HG02623 (cell line): ENCODE measurements around the gene MSX1.
"Not testable (repeated sequence)": the region's sequence is repeated elsewhere in the genome, so short reads cannot be mapped to it uniquely, and the experiment has no call there.

Experiments used
- ATAC-seq: cut with Tn5 transposase; IDR thresholded peaks from one replicate; pipeline ENCODE4 v1.9.1; 2021; ENCODE audit warnings: moderate library complexity; ENCODE audit not compliant: unreplicated experiment

Gene MSX1

GRCh38 chr4:4859325-4859798 lies at the start of gene MSX1:
Gene MSX1 (plus strand): TSS chr4:4859665. CDS start chr4:4859900, 235 bp downstream.
- ATAC-seq, result peak; percentile 78

DNA sequence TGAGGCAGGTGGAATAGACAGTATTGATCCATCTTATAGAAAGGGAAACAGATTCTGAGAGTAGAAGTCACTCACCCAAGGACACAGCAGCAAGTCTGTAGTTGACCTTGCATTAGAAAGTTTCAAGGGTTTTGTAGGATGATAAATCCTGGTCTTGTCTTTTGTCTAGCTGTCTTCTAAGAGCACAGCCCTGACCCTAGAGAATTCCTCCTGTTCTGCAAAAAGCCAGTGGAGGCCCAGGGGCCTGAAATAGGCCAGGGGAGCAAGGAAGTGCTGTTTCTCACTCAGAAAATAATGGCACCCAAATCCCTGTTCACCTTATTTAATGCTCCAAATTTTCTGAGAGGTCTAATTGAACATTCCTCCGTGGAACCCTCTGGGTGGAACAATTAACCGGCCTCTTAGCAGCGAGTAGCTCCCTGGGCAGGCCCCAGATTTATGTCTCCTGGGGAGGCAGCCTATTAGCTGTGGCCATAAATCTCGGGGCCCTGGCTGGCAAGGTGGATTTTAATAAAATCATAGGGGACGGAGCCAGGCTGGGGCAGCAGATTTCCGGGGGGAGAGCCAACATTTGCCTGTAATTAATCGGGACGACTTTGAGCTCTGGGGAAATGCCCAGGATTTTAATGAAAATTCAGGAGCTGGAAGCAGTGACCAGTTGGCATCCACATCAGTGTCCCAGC lies 49.2 kb upstream of the MSX1 start:
- no peak for ATAC-seq

- ATAC-seq, result no peak
Measured at GRCh38 chr4:4810778-4811177, 48.7 kb upstream of the MSX1 start.

DNA sequence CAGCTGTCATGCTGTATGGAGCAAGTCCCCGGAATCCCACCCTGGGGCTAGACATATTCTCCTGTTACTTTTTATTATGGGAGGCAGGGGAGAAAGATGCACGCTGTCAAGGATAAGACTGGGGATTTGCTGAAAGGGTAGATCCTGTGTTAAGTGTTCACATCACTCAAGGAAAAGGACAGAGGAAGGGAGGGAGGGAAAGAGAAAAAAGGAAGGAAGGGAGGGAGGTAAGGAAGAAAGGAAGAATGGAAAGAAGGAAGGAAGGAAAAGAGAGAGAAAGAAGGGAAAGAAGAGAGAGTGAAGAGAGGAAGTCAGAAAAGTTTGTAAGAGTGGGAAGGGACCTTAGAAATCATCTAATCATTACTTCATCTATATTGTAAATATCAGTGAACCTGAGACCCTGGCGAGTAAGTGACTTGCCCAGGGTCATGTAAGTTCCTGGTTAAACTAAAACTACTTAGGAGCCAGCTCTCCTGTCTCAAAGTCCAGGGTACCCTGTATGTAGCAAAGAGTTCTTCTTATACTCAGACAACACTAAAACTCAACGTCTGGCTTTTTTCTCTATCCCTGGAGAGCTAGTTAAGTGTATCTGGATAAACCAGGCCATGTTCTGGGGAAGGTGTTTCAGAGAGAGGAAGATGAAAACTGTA lies 47.2 kb upstream of the MSX1 start:
- ATAC-seq, result no peak

DNA sequence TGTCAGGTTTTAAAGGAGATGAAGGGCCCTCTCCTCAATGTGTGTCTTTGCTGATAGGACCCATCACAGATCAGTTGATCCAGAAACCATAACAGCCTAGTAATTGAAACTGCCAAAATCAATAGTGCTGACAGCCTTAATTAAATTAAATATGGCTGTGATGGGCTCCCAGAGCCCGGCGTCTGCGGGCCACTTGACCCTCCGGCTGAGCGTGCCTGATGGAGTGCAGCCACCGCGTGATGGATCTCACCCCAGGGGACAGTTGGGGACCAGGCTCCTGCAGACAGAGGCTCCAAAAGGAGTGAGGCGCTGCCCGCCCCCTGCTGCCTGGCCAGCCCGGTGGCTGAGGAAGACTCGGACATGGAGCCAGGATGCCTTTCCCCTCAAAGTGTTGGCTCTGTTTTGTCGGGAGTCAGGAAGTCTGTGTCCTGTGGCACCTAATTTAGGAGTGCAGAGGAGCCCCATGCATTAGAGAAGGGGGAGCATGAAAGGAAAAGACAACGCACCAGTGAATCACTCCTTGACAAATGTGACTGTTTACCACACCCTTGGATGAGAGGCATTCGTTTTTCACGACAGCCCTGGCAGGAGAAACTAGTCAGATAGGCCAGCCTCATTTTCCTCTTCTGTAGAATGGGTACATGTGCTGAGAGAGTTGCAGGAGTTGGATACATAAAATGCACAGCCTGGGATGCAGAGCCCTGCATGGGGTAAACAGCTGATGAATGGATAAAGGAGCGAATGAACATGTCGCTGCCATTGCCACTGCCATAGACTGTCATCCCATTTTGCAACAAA lies 40.9 kb upstream of the MSX1 start:
- ATAC-seq, result no peak

- ATAC-seq, result no peak
Measured at GRCh38 chr4:4819213-4819606, 40.3 kb upstream of the MSX1 start.

DNA sequence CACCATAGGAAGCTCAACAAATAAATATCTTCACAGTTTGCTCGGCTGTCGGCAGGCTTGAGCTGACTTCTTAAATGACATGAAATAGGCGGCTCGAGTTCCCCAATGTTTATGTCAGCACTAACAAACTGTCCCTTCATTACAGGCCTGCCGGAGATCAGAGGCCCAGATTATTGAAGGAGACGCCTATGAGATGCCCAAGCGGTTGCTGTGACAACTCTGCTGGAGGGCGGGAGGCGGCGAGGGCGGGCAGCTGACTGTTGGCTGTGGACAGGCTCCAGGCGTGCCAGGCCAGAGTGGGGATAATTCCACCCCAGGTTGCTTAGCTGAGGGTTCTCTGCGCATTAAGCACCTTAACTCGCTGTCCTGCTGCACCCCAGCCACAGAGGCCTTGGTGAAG lies 39.2 kb upstream of the MSX1 start:
- ATAC-seq, result no peak

DNA sequence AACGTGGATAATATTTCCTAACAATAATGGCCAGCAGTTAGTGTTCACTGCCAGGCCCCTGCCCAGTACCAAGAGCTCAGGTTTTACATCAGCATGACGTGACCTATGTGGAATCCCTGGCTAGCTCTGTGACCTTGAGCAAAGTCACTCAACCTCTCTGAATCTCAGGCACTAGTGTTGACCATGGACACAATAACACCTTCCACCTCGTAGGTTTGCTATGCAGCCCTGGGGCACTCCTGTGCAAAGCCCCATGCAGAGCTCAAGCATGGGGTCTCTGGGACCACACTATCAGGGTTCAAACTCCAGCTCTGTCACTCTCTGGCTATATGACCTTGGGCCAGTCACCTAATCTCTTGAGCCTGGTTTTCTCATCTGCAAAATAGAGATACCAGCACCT lies 38.7 kb upstream of the MSX1 start:
- ATAC-seq, result no peak

DNA sequence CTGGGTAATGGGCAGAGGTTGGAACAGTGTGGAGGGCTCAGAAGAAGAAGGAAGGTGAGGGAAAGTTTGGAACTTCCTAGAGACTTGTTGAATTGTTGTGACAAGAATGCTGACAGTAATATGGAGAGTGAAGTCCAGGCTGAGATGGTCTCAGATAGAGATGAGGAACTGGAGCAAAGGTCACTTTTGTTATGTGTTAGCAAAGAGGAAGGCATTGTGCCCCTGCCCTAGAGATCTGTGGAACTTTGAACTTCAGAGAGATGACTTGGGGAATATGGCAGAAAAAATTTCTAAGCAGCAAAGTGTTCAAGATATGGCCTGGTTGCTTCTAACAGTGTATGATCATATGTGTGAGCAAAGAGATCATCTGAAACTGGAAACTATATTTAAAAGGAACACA lies 37.9 kb upstream of the MSX1 start:
- ATAC-seq, result no peak

DNA sequence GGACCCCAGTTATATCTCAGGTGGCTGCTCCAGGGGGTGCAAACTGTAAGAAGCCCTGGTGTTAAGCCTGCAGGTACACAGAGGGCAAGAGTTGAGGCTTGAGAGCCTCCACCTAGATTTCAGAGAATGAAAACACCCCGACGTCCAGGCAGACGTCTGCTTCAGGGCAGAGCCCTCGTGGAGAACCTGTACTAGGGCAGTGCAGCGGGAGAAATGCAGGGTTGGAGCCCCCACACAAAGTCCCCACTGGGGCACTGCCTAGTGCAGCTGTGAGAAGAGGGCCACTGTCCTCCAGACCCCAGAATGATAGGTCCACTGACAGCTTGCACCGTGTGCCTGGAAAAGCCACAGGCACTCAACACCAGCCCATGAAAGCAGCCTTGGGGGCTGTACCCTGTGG lies 37.2 kb upstream of the MSX1 start:
- ATAC-seq, result not testable (repeated sequence)

GRCh38 chr4:4823621-4824162 lies 35.8 kb upstream of the MSX1 start:
- no peak for ATAC-seq

- ATAC-seq, result no peak
Measured at GRCh38 chr4:4824232-4824631, 35.2 kb upstream of the MSX1 start.

DNA sequence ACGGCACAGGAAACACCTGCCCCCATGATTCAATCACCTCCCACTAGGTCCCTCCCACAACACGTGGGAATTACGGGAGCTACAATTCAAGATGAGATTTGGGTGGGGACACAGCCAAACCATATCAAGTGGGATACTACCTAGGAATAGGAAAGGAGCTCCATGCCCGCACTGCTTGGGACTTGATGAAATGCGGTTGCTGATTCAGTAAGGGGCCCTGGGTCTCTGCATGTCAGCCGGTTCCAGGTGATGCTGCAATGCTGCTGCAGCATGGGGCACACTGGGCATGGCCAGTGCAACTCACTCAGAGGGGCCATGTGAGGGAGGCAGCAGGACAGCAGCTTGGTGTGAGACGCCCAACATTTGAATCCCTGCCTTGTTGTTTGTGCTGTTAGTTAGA lies 34.0 kb upstream of the MSX1 start:
- no peak for ATAC-seq

GRCh38 chr4:4829837-4830236 lies 29.6 kb upstream of the MSX1 start:
- no peak for ATAC-seq

DNA sequence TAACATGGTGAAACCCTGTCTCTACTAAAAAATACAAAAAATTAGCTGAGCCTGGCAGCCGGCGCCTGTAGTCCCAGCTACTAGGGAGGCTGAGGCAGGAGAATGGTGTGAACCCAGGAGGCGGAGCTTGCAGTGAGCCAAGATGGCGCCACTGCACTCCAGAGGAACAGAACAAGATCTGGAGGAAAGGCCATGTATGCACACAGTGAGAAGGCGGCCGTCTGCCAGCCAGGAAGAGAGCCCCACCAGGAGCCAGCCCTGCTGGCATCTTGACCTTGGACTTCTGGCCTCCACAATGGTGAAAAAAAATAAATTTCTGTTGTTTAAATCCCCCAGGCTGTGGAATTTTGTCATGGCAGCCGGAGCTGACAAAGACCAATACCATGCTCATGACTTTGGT lies 28.2 kb upstream of the MSX1 start:
- no peak for ATAC-seq

DNA sequence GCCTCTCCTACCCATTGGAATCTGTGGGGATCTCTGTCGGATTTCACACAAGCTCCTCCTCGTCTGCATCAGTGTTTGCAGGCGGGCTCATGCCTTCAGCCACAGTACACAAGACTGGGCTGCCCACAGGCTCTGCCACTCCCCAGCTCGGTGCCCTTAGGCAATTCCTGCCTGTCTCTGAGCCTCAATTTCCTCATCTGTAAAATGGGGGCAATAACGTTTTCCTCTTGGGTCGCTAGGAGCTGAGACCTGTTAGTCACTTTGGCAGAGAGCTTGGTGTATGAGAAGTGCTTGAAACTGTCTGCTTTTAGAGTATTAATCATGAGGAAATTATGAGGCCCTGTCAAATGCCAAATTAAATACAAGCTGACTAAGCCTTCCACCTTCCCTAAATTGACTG lies 27.6 kb upstream of the MSX1 start:
- no peak for ATAC-seq

GRCh38 chr4:4836044-4836443 lies 23.4 kb upstream of the MSX1 start:
- no peak for ATAC-seq

- ATAC-seq, result no peak
Measured at GRCh38 chr4:4837316-4837715, 22.1 kb upstream of the MSX1 start.

GRCh38 chr4:4838051-4838935 lies 21.2 kb upstream of the MSX1 start:
- ATAC-seq, result no peak

DNA sequence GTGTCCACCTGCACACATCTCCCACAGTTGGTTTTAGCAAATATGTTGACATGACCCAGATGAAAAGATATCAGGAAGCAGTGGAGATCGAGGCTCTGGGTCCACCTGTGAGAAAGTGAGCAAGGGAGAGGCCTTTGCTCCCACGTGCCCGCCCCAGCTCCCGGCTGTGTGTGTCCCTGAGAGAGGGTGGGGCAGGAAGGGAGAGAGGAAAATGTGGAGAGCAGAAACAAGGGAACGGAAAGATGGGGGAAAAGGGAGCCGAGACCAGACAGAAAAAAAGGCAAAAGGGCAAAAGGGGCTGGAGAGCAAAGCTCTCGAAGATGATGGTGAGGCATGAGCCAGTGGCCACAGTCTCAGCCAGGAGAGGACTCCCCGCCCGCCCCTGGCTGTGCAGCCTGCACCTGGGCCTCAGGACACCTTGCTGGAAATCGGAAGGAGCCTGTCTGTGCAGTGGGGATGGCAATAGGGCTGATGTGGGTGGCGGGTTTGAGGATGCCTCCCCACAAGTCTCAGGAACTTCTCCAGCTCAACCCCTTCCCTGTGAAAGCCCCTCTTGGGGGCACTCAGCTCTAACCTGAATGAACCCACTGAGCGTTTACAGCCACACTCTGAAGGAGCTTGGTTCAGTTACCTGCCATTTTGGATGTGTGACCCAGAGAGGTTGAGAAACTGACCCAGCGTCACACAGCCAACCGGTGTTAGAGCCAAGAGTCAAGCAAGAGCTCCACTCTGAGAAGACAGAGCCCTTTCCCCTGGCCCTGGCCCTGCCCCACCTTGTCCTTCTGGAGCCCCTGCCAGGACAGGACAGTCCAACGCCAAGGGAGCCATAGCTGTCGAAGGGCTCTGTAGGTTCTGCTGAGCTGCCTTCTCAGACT lies 20.3 kb upstream of the MSX1 start:
- ATAC-seq, result no peak
